Ishikawa (cell line): ENCODE results near the gene EPHB1.

ENCODE experiments used
- CEBPB ChIP-seq: IDR thresholded peaks from 2 replicates; pipeline ENCODE4 v1.6.1; 2012
- CREB1 ChIP-seq: IDR thresholded peaks from 2 replicates; pipeline ENCODE4 v1.6.1; 2012; ENCODE audit warnings: low read depth
- EGR1 ChIP-seq: IDR thresholded peaks from 2 replicates; pipeline ENCODE4 v1.6.1; 2012
- EP300 ChIP-seq: IDR thresholded peaks from 2 replicates; pipeline ENCODE4 v1.6.1; 2012; ENCODE audit warnings: borderline replicate concordance
- FOXM1 ChIP-seq: IDR thresholded peaks from 2 replicates; pipeline ENCODE4 v1.6.1; 2012; ENCODE audit warnings: low read depth, borderline replicate concordance
- NFIC ChIP-seq: IDR thresholded peaks from 2 replicates; pipeline ENCODE4 v1.6.1; 2012
- RAD21 ChIP-seq: IDR thresholded peaks from 2 replicates; pipeline ENCODE4 v1.6.1; 2012; ENCODE audit warnings: low read depth
- TAF1 ChIP-seq: IDR thresholded peaks from 2 replicates; pipeline ENCODE4 v1.6.1; 2012; ENCODE audit warnings: low read depth, mild to moderate bottlenecking
- TCF12 ChIP-seq: IDR thresholded peaks from 2 replicates; pipeline ENCODE4 v1.6.1; 2012; ENCODE audit warnings: low read depth
- TEAD4 ChIP-seq: IDR thresholded peaks from 2 replicates; pipeline ENCODE4 v1.6.1; 2012
- YY1 ChIP-seq: IDR thresholded peaks from 2 replicates; pipeline ENCODE4 v1.6.1; 2012; ENCODE audit warnings: low read depth
- ZBTB7A ChIP-seq: IDR thresholded peaks from 2 replicates; pipeline ENCODE4 v1.6.1; 2012; ENCODE audit warnings: low read depth
- TF ChIP-seq, protein P1 (sequence below): IDR thresholded peaks from 2 replicates; pipeline ENCODE4 v1.6.1; 2012; ENCODE audit warnings: low read depth, mild to moderate bottlenecking
- TF ChIP-seq, protein P2 (sequence below): IDR thresholded peaks from 2 replicates; pipeline ENCODE4 v1.6.1; 2012
- TF ChIP-seq, protein P3 (sequence below): IDR thresholded peaks from 2 replicates; pipeline ENCODE4 v1.6.1; 2012

EPHB1 gene

DNA sequence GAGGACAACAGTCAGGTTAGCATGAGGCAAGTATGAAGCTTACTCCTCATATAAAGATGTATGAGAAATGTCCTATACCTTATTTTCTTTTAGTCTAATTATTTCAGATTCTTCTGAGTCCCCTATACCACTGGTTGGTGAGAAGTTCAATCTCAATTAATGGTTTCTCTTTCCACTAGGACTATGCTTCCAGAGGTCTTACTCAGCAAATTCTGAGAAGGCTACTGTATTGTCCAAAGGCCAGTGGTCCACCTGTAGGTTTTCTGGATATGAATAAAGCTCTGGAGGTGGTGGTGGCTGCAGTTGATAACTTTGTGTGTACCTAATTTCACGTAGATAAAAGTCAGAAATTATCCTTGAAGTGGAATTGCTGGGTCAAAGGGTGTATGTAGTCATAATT, 149.4 kb downstream of the EPHB1 start:
- TF ChIP-seq RAD21 (no peak), ZBTB7A (no peak), NFIC (no peak), TEAD4 (no peak), CREB1 (no peak), EP300 (no peak), EGR1 (no peak), FOXM1 (no peak), TAF1 (no peak), TCF12 (no peak), CEBPB (no peak), YY1 (no peak)
- TF ChIP-seq, protein P1, sequence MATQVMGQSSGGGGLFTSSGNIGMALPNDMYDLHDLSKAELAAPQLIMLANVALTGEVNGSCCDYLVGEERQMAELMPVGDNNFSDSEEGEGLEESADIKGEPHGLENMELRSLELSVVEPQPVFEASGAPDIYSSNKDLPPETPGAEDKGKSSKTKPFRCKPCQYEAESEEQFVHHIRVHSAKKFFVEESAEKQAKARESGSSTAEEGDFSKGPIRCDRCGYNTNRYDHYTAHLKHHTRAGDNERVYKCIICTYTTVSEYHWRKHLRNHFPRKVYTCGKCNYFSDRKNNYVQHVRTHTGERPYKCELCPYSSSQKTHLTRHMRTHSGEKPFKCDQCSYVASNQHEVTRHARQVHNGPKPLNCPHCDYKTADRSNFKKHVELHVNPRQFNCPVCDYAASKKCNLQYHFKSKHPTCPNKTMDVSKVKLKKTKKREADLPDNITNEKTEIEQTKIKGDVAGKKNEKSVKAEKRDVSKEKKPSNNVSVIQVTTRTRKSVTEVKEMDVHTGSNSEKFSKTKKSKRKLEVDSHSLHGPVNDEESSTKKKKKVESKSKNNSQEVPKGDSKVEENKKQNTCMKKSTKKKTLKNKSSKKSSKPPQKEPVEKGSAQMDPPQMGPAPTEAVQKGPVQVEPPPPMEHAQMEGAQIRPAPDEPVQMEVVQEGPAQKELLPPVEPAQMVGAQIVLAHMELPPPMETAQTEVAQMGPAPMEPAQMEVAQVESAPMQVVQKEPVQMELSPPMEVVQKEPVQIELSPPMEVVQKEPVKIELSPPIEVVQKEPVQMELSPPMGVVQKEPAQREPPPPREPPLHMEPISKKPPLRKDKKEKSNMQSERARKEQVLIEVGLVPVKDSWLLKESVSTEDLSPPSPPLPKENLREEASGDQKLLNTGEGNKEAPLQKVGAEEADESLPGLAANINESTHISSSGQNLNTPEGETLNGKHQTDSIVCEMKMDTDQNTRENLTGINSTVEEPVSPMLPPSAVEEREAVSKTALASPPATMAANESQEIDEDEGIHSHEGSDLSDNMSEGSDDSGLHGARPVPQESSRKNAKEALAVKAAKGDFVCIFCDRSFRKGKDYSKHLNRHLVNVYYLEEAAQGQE: no peak
- TF ChIP-seq, protein P2, sequence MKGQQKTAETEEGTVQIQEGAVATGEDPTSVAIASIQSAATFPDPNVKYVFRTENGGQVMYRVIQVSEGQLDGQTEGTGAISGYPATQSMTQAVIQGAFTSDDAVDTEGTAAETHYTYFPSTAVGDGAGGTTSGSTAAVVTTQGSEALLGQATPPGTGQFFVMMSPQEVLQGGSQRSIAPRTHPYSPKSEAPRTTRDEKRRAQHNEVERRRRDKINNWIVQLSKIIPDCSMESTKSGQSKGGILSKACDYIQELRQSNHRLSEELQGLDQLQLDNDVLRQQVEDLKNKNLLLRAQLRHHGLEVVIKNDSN: no peak
- TF ChIP-seq, protein P3, sequence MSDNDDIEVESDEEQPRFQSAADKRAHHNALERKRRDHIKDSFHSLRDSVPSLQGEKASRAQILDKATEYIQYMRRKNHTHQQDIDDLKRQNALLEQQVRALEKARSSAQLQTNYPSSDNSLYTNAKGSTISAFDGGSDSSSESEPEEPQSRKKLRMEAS: no peak

DNA sequence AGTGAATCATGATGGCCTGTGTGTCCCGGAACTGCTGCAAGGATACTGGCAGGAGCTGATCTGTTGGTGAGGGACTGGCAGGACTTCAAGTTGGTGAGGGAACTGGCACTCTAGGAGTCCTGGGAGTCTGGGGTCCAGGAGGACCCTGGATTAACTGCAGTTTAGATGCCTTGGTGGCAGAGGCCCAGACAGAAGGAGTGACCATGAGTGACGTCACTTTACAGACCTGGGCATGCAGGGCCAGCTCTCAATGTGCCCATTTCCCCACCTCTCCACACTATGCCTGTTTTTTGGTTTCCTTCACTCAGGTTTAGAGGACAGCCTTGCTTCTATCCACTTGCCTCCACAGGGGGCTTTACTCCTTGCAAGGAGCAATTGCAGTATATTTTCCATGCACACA, 154.1 kb downstream of the EPHB1 start:
- TF ChIP-seq RAD21: no peak
- TF ChIP-seq TCF12: no peak
- no peak for TF ChIP-seq TEAD4
- TF ChIP-seq, protein P3: no peak
- TF ChIP-seq EP300: no peak
- no peak for TF ChIP-seq TAF1

DNA sequence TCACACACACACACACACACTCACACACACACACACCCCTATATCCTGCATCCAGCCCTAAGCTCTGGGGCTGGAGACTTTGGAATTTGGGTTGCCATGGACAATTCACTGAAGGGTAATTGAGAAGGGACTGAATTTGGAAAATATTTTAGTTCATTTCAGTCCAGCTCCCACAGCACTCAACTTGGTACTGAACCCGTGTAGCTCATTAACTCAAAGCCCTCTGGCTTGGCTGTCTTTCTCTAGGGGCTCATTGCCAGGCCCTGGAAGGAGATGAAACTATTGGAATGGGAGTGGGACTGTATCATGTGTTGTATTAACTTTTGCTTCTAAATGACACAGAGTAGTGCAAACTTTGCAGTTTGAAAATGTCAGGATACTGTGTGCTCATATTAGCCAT, 157.3 kb downstream of the EPHB1 start:
- TF ChIP-seq EGR1 (no peak), NFIC (no peak), TAF1 (no peak), FOXM1 (no peak), ZBTB7A (no peak), CREB1 (no peak), RAD21 (no peak), EP300 (no peak), YY1 (no peak), TEAD4 (no peak), TCF12 (no peak), CEBPB (no peak)
- TF ChIP-seq, protein P1: no peak
- TF ChIP-seq, protein P2: no peak
- TF ChIP-seq, protein P3: no peak

DNA sequence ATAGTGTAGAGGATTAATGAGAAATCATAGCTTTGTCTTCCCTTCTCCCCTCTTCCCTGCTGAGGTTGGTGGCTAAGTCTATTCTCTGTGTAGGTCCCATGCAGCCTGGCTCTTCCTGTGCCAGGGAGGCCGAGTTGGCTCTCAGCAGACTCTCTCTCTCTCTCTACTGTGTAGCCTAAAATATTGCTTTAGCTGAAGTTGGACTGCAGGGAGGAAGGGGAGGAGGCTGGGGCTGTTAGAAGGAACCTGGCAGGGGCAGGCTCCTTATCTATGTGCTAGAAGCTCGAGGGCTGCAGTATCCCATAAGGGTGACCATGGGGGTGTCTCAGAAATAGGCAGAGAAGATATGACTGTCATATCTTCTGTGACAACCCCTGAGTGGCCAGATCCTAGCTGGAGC, 160.8 kb downstream of the EPHB1 start:
- no peak for TF ChIP-seq CEBPB
- TF ChIP-seq EP300: no peak
- no peak for TF ChIP-seq TEAD4
- no peak for TF ChIP-seq YY1
- TF ChIP-seq, protein P1: no peak
- TF ChIP-seq FOXM1: no peak
- TF ChIP-seq CREB1: no peak
- TF ChIP-seq TAF1: no peak
- TF ChIP-seq, protein P2: no peak
- TF ChIP-seq TCF12: no peak
- no peak for TF ChIP-seq RAD21
- TF ChIP-seq, protein P3: no peak
- no peak for TF ChIP-seq EGR1
- no peak for TF ChIP-seq ZBTB7A
- TF ChIP-seq NFIC: no peak
